H9 (cell line): ENCODE results near the gene PGGHG. TPM values are rescaled to one million over a fixed set of nuclear protein-coding genes. Genes with fewer than 3 reads are reported as not detected.
"Not testable (repeated sequence)": the region's sequence is repeated elsewhere in the genome, so short reads cannot be mapped to it uniquely, and the experiment has no call there.

Experiments used
- DNase-seq: peaks from one replicate; pipeline ENCODE4 v3.0.0-alpha.2; 2017
- H2AFZ ChIP-seq: one replicate; pipeline ENCODE4 v1.6.1; 2013; ENCODE audit warnings: mild to moderate bottlenecking, low read length, control low read depth, moderate library complexity
- H2AK5ac ChIP-seq: 2 replicates; pipeline ENCODE4 v1.6.1; 2013; ENCODE audit warnings: low read length, control low read depth, mixed read lengths; ENCODE audit not compliant: insufficient read length
- H2BK120ac ChIP-seq: one replicate; pipeline ENCODE4 v1.6.1; 2013; ENCODE audit warnings: low read depth, mild to moderate bottlenecking, low read length, control low read depth, inconsistent platforms; ENCODE audit not compliant: poor library complexity, severe bottlenecking
- H2BK12ac ChIP-seq: 2 replicates; pipeline ENCODE4 v1.6.1; 2013; ENCODE audit warnings: low read length, control low read depth, mixed read lengths, low read depth; ENCODE audit not compliant: insufficient read length
- H2BK15ac ChIP-seq: 2 replicates; pipeline ENCODE4 v1.6.1; 2013; ENCODE audit warnings: low read depth, low read length, control low read depth
- H2BK20ac ChIP-seq: one replicate; pipeline ENCODE4 v1.6.1; 2013; ENCODE audit warnings: low read depth, mild to moderate bottlenecking, low read length, control low read depth, inconsistent platforms; ENCODE audit not compliant: poor library complexity, severe bottlenecking
- H2BK5ac ChIP-seq: 2 replicates; pipeline ENCODE4 v1.6.1; 2013; ENCODE audit warnings: low read length, control low read depth, mixed read lengths; ENCODE audit not compliant: insufficient read length
- H3K14ac ChIP-seq: 2 replicates; pipeline ENCODE4 v1.6.1; 2013; ENCODE audit warnings: low read length, control low read depth; ENCODE audit not compliant: insufficient read depth
- H3K18ac ChIP-seq: 2 replicates; pipeline ENCODE4 v1.6.1; 2013; ENCODE audit warnings: low read depth, mild to moderate bottlenecking, mixed read lengths, low read length, control low read depth; ENCODE audit not compliant: insufficient read length
- H3K23ac ChIP-seq: 2 replicates; pipeline ENCODE4 v1.6.1; 2013; ENCODE audit warnings: low read length, control low read depth, mixed read lengths, low read depth; ENCODE audit not compliant: insufficient read length
- H3K23me2 ChIP-seq: 2 replicates; pipeline ENCODE4 v1.6.1; 2013; ENCODE audit warnings: low read depth, mild to moderate bottlenecking, mixed read lengths, low read length, control low read depth; ENCODE audit not compliant: insufficient read length, poor library complexity, severe bottlenecking
- H3K27ac ChIP-seq: 2 replicates; pipeline ENCODE4 v1.5.1; 2013; ENCODE audit warnings: low read length, control low read depth, mixed read lengths, low read depth; ENCODE audit not compliant: insufficient read length
- H3K27me3 ChIP-seq: 2 replicates; pipeline ENCODE4 v1.6.1; 2013; ENCODE audit warnings: low read length, control low read depth, inconsistent platforms; ENCODE audit not compliant: insufficient read depth
- H3K4ac ChIP-seq: 2 replicates; pipeline ENCODE4 v1.6.1; 2013; ENCODE audit warnings: low read depth, mild to moderate bottlenecking, control low read depth, inconsistent platforms, low read length, moderate library complexity
- H3K4me1 ChIP-seq: 2 replicates; pipeline ENCODE4 v1.6.1; 2013; ENCODE audit warnings: low read length, control low read depth, inconsistent platforms; ENCODE audit not compliant: insufficient read depth
- H3K4me2 ChIP-seq: 2 replicates; pipeline ENCODE4 v1.6.1; 2013; ENCODE audit warnings: low read length, control low read depth, mixed read lengths; ENCODE audit not compliant: insufficient read length, insufficient read depth
- H3K56ac ChIP-seq: 2 replicates; pipeline ENCODE4 v1.6.1; 2013; ENCODE audit warnings: low read depth, mild to moderate bottlenecking, mixed read lengths, low read length, control low read depth; ENCODE audit not compliant: insufficient read length
- H3K79me1 ChIP-seq: 2 replicates; pipeline ENCODE4 v1.6.1; 2013; ENCODE audit warnings: low read depth, mild to moderate bottlenecking, moderate library complexity, low read length, control low read depth, inconsistent platforms; ENCODE audit not compliant: insufficient read depth, poor library complexity, severe bottlenecking
- H3K79me2 ChIP-seq: 2 replicates; pipeline ENCODE4 v1.6.1; 2013; ENCODE audit warnings: low read length, control low read depth, inconsistent platforms; ENCODE audit not compliant: insufficient read depth
- H3K9ac ChIP-seq: 2 replicates; pipeline ENCODE4 v1.6.1; 2013; ENCODE audit warnings: low read length, control low read depth, mixed read lengths; ENCODE audit not compliant: insufficient read length; ENCODE audit errors: extremely low read depth
- H3K9me3 ChIP-seq: one replicate; pipeline ENCODE4 v1.6.1; 2013; ENCODE audit warnings: low read depth, low read length, inconsistent platforms; ENCODE audit not compliant: control insufficient read depth
- H3T11ph ChIP-seq: one replicate; pipeline ENCODE4 v1.6.1; 2013; ENCODE audit warnings: mild to moderate bottlenecking, low read length, control low read depth, inconsistent platforms
- H4K20me1 ChIP-seq: one replicate; pipeline ENCODE4 v1.6.1; 2013; ENCODE audit not compliant: control insufficient read depth, insufficient read length, insufficient read depth
- H4K5ac ChIP-seq: 2 replicates; pipeline ENCODE4 v1.6.1; 2013; ENCODE audit warnings: low read depth, mild to moderate bottlenecking, mixed read lengths, low read length, control low read depth; ENCODE audit not compliant: insufficient read length
- H4K8ac ChIP-seq: replicated peaks from 2 replicates; pipeline ENCODE4 v1.6.1; 2013; ENCODE audit warnings: low read length, control low read depth, mixed read lengths, low read depth; ENCODE audit not compliant: insufficient read length
- H4K91ac ChIP-seq: 2 replicates; pipeline ENCODE4 v1.6.1; 2013; ENCODE audit warnings: low read depth, mild to moderate bottlenecking, moderate library complexity, mixed read lengths, low read length, control low read depth; ENCODE audit not compliant: insufficient read length
- H3K27ac Mint-ChIP-seq, 3 experiments: 2 replicates in 2 of 3; 3 replicates in 1 of 3; pipeline ENCODE4 v1.8.0; 2020 to 2021; ENCODE audit warnings: mixed read lengths in 3 of 3, mild to moderate bottlenecking in 1 of 3, moderate library complexity in 1 of 3
- H3K27me3 Mint-ChIP-seq: 2 replicates; pipeline ENCODE4 v1.8.0; 2021; ENCODE audit warnings: low read depth, mild to moderate bottlenecking, moderate library complexity, mixed read lengths
- H3K36me3 Mint-ChIP-seq, 3 experiments: 2 replicates in 2 of 3; 3 replicates in 1 of 3; pipeline ENCODE4 v1.8.0; 2020 to 2021; ENCODE audit warnings: low read depth in 3 of 3, mixed read lengths in 3 of 3; ENCODE audit not compliant: insufficient read depth in 1 of 3
- H3K4me1 Mint-ChIP-seq, 2 experiments: 2 replicates each; pipeline ENCODE4 v1.8.0; 2020; ENCODE audit warnings: mixed read lengths in 2 of 2
- H3K4me3 Mint-ChIP-seq, 2 experiments: 2 replicates in 1 of 2; 3 replicates in 1 of 2; pipeline ENCODE4 v1.8.0; 2020 to 2021; ENCODE audit warnings: mild to moderate bottlenecking in 2 of 2, mixed read lengths in 2 of 2, moderate library complexity in 1 of 2
- H3K9me3 Mint-ChIP-seq, 2 experiments: 2 replicates in 1 of 2; 3 replicates in 1 of 2; pipeline ENCODE4 v1.8.0; 2020; ENCODE audit warnings: mild to moderate bottlenecking in 2 of 2, mixed read lengths in 2 of 2, moderate library complexity in 1 of 2
- WGBS: extraction: QIAGEN DNeasy Blood & Tissue Kit; methylation state at CpG from one replicate; pipeline ENCODE4 v1.1.7; 2013; ENCODE audit warnings: missing lambda C conversion rate, low lambda C conversion rate, mixed read lengths; ENCODE audit not compliant: insufficient read length; ENCODE audit errors: extremely low coverage; 5-methylcytosine and 5-hydroxymethylcytosine counted together
- total RNA-seq: library from RNA; stranded (reverse); gene quantifications from 2 replicates; pipeline ENCODE4 v1.2.1, GENCODE V29; 2021
- TF ChIP-seq, protein P1 (sequence below): fragments of 200-600 bp; sonication (generic); conservative IDR thresholded peaks from 3 replicates; pipeline ENCODE4 v1.8.0; 2021; ENCODE audit warnings: antibody characterized with exemption, mild to moderate bottlenecking

PGGHG gene
- total RNA-seq, 1 experiment from 2014 or later, result 58.3 TPM

DNA sequence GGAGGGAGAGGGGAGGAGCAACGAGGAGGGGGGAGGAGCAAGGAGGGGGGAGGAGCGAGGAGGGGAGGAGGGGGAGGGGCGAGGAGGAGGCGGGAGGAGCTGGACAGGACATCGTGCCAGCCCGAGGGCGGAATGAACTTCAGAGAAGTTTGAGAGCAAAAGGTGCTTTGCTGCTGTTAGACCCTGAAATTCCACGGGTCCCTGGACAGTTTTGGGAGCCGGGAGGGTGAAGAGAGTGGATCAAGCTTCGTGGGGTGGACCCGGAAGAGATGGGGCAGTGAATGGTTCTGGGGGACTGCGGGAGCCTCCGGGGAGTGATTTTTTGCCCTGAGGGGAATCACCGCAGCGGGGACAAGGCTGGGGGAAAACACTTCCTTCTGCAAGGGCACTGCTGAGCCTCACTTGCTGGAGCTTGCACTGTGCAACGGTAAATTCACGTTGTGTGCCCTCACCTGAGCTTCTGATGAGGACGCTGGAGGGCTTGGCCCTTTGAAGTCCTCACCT is 21.4 kb upstream of the PGGHG start:
- H3K18ac ChIP-seq, result no peak overlapping the region
- H4K91ac ChIP-seq, result no peak overlapping the region
- H3K36me3 Mint-ChIP-seq, result peaks cover 0 to 6% (median 3%) of the 10 kb centered on the region in 3 experiments; a peak in 4 of 7 replicates
- no peaks in the 10 kb centered on the region for H3K79me2 ChIP-seq
- no peak overlapping the region for H2BK15ac ChIP-seq
- no peak overlapping the region for H4K8ac ChIP-seq
- H3K4me3 Mint-ChIP-seq, result peak overlapping the region in 1 of 2 experiments; percentile 50; a peak in 2 of 5 replicates
- peak overlapping the region; percentile 4 for H3K4me2 ChIP-seq
- H3T11ph ChIP-seq, result no peak overlapping the region
- WGBS, result no CpG with 5 or more reads among the region's 18 CpGs
- no peak for DNase-seq
- no peaks in the 10 kb centered on the region for H3K27me3 ChIP-seq
- H3K4me1 Mint-ChIP-seq, result peaks cover 26 to 28% of the 10 kb centered on the region in 2 experiments
- no peak overlapping the region for H3K9ac ChIP-seq
- no peak overlapping the region for H3K4ac ChIP-seq
- no peak overlapping the region for H3K14ac ChIP-seq
- peaks cover 8% of the 10 kb centered on the region for H3K27me3 Mint-ChIP-seq
- H3K4me1 ChIP-seq, result peaks cover 6% of the 10 kb centered on the region
- no peak overlapping the region for H2AK5ac ChIP-seq
- H3K23me2 ChIP-seq, result no peaks in the 10 kb centered on the region
- peaks cover 22 to 23% of the 10 kb centered on the region in 2 experiments for H3K9me3 Mint-ChIP-seq
- H2BK12ac ChIP-seq, result no peak overlapping the region
- H2BK120ac ChIP-seq, result no peak overlapping the region
- no peak overlapping the region for H3K27ac ChIP-seq
- no peaks in the 10 kb centered on the region for H4K20me1 ChIP-seq
- H3K56ac ChIP-seq, result no peak overlapping the region
- H3K9me3 ChIP-seq, result no peaks in the 10 kb centered on the region
- no peaks in the 10 kb centered on the region for H3K79me1 ChIP-seq
- H2AFZ ChIP-seq, result no peak overlapping the region
- TF ChIP-seq, protein P1, sequence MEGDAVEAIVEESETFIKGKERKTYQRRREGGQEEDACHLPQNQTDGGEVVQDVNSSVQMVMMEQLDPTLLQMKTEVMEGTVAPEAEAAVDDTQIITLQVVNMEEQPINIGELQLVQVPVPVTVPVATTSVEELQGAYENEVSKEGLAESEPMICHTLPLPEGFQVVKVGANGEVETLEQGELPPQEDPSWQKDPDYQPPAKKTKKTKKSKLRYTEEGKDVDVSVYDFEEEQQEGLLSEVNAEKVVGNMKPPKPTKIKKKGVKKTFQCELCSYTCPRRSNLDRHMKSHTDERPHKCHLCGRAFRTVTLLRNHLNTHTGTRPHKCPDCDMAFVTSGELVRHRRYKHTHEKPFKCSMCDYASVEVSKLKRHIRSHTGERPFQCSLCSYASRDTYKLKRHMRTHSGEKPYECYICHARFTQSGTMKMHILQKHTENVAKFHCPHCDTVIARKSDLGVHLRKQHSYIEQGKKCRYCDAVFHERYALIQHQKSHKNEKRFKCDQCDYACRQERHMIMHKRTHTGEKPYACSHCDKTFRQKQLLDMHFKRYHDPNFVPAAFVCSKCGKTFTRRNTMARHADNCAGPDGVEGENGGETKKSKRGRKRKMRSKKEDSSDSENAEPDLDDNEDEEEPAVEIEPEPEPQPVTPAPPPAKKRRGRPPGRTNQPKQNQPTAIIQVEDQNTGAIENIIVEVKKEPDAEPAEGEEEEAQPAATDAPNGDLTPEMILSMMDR, result no peak
- H2BK20ac ChIP-seq, result no peak overlapping the region
- no peak overlapping the region for H3K23ac ChIP-seq
- H4K5ac ChIP-seq, result no peak overlapping the region
- H2BK5ac ChIP-seq, result no peak overlapping the region
- no peak overlapping the region for H3K27ac Mint-ChIP-seq

DNA sequence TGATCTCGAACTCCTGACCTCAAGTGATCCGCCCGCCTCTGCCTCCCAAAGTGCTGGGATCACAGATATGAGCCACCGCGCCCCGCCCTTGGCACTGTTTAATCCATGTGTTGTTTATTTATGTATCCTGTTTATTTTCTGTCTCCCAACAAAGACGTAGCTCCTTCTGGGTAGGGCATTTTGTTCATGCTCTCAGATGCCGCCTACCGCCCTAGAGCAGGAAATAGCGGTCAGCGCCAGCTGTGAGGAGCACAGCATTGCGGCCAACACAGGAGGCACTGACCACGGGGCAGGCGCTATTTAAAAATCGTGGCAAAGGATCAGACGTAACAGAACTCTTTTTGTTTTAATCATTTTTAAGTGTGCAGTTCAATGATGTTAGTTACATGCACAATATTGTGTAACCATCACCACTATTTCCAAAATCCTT is 20.2 kb upstream of the PGGHG start:
- H3K36me3 Mint-ChIP-seq, H4K20me1 ChIP-seq, H2BK20ac ChIP-seq, H3K9ac ChIP-seq, H3K4me1 ChIP-seq, H2BK12ac ChIP-seq, H3K27me3 ChIP-seq, H3K14ac ChIP-seq, H3T11ph ChIP-seq, H3K9me3 ChIP-seq, H3K27ac ChIP-seq, H4K8ac ChIP-seq, H2AK5ac ChIP-seq, H2BK5ac ChIP-seq, H3K4ac ChIP-seq, H3K79me2 ChIP-seq, H3K56ac ChIP-seq, H2BK15ac ChIP-seq, H3K23me2 ChIP-seq, H4K91ac ChIP-seq, H3K23ac ChIP-seq, H4K5ac ChIP-seq, H3K18ac ChIP-seq, H3K79me1 ChIP-seq, H2AFZ ChIP-seq, H2BK120ac ChIP-seq: not testable (repeated sequence)
- DNase-seq, result peak; percentile 26
- peaks cover 23 to 25% of the 10 kb centered on the region in 2 experiments for H3K9me3 Mint-ChIP-seq
- peak overlapping the region in 1 of 3 experiments; percentile 52; a peak in 2 of 7 replicates for H3K27ac Mint-ChIP-seq
- peaks cover 13% of the 10 kb centered on the region for H3K27me3 Mint-ChIP-seq
- H3K4me2 ChIP-seq, result peak overlapping the region; percentile 14
- WGBS, result no CpG with 5 or more reads among the region's 16 CpGs
- peak overlapping the region; percentile 14 to 30; a peak in 4 of 5 replicates for H3K4me3 Mint-ChIP-seq
- peaks cover 26 to 28% of the 10 kb centered on the region in 2 experiments for H3K4me1 Mint-ChIP-seq
